Measurements from ENCODE around the gene E2F1. TPM values are rescaled to one million over a fixed set of nuclear protein-coding genes. Genes with fewer than 3 reads are reported as not detected.
A peak's percentile ranks its signal among the peaks of the same experiment; 100 is the strongest.

The E2F1 gene
- total RNA-seq, 3 donors from 2014 or later, result 3.6 to 8.2 (median 4.1) TPM

- Histone ChIP-seq H3K4me1 (ENCODE audit: low read depth) (peaks cover 33% of the 10 kb centered on the region), H3K9me3 (no peaks in the 10 kb centered on the region), H3K4me3 (no peak overlapping the region), H3K36me3 (ENCODE audit: low read depth) (no peaks in the 10 kb centered on the region)
- TF ChIP-seq, protein P1, sequence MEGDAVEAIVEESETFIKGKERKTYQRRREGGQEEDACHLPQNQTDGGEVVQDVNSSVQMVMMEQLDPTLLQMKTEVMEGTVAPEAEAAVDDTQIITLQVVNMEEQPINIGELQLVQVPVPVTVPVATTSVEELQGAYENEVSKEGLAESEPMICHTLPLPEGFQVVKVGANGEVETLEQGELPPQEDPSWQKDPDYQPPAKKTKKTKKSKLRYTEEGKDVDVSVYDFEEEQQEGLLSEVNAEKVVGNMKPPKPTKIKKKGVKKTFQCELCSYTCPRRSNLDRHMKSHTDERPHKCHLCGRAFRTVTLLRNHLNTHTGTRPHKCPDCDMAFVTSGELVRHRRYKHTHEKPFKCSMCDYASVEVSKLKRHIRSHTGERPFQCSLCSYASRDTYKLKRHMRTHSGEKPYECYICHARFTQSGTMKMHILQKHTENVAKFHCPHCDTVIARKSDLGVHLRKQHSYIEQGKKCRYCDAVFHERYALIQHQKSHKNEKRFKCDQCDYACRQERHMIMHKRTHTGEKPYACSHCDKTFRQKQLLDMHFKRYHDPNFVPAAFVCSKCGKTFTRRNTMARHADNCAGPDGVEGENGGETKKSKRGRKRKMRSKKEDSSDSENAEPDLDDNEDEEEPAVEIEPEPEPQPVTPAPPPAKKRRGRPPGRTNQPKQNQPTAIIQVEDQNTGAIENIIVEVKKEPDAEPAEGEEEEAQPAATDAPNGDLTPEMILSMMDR (IDR thresholded peaks at IDR 0.05), result no peak
- ATAC-seq (no peak), DNase-seq (no peak)
- intact Hi-C loops (cut with DNase I, micrococcal nuclease), result no loop called here
Observed at GRCh38 chr20:33671573-33672288, 14.5 kb downstream of the E2F1 start.

DNA sequence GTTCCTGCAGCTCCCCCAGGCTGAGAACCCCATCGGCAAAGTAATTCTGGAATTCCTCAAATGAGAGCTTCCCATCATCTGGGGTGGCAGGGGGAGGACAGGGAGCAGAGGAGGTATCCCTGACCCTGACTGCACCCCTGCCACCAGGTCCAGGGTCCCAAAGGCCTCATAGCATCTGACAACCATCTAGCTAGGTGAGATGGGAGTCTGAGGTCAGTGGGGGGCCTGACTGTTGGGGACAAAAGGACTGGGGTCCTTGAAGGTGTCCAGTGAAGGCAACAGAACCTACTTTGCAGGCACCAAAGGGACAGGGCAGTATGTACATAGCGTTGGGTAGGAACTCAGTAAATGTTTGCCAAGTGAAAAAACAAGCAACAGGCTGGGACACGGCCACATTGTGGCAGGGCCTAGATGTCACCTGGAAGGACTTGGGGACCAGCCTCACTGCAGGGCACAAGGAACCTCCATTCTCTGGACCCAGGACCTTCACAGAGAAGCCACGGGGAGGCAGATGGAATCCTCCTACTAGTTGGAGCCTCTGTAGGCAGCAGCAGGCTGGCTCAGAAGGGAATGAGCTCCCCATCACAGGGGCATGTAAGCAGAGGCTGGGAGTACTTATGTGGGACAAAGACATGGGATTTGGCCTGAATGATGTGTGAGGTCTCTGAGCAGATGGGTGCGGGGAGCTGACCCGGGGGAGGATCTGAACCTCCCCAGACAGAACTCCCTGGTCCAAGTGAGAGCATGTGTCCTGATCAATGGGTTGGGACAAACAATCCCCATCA, 15.3 kb downstream of the E2F1 start:
- H3K36me3 ChIP-seq (ENCODE audit: low read depth), result no peaks in the 10 kb centered on the region
- intact Hi-C loops (cut with DNase I, micrococcal nuclease), result no loop called here
- TF ChIP-seq, protein P1 (IDR thresholded peaks at IDR 0.05), result no peak
- no peak for ATAC-seq
- peak in 1 of 3 donors; percentile 25 for DNase-seq
- no peak overlapping the region for H3K4me3 ChIP-seq
- no peaks in the 10 kb centered on the region for H3K9me3 ChIP-seq
- peaks cover 39% of the 10 kb centered on the region for H3K4me1 ChIP-seq (ENCODE audit: low read depth)

- peaks cover 35% of the 10 kb centered on the region for H3K4me1 ChIP-seq (ENCODE audit: low read depth)
- no peaks in the 10 kb centered on the region for H3K36me3 ChIP-seq (ENCODE audit: low read depth)
- ATAC-seq, result no peak
- no peaks in the 10 kb centered on the region for H3K9me3 ChIP-seq
- intact Hi-C loops (cut with DNase I, micrococcal nuclease), result no loop called here
- no peak overlapping the region for H3K4me3 ChIP-seq
- TF ChIP-seq, protein P1 (IDR thresholded peaks at IDR 0.05), result no peak
- DNase-seq, result peak in 1 of 3 donors; percentile 43
Observed at GRCh38 chr20:33669873-33670640, 16.1 kb downstream of the E2F1 start.

DNA sequence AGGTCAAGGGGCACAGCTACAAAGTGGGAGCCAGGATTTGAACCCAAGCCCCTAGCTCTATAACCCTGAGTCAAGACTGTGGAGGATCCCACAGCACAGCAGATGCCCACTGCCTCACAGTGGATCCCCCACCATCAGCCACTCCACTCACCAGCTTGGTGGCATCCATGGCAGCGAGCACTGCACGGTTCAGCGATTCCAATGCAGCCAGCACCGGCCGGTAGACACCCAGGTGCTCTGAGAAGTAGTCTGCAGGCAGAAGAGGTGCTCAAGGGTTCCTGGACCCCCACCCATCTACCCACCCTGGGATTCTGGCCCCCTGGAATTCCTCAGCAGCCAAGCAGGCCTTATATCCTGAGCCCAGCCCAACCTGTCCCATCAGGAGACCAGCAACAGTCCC, 17.0 kb downstream of the E2F1 start:
- peaks cover 32% of the 10 kb centered on the region for H3K4me1 ChIP-seq (ENCODE audit: low read depth)
- TF ChIP-seq, protein P1 (IDR thresholded peaks at IDR 0.05), result no peak
- intact Hi-C loops (cut with DNase I, micrococcal nuclease), result no loop called here

GRCh38 chr20:33668466-33669155, 17.6 kb downstream of the E2F1 start:
- Histone ChIP-seq H3K36me3 (ENCODE audit: low read depth) (no peaks in the 10 kb centered on the region), H3K4me3 (no peak overlapping the region), H3K9me3 (no peaks in the 10 kb centered on the region), H3K4me1 (ENCODE audit: low read depth) (peaks cover 37% of the 10 kb centered on the region)
- intact Hi-C loops (cut with DNase I, micrococcal nuclease), result no loop called here
- TF ChIP-seq, protein P1 (IDR thresholded peaks at IDR 0.05), result no peak
- DNase-seq, result peak in 1 of 3 donors; percentile 47
- ATAC-seq, result no peak

More for the DNA sequence above, 17.0 kb downstream of the E2F1 start:
- DNase-seq, result no peak
- Histone ChIP-seq H3K36me3 (ENCODE audit: low read depth) (no peaks in the 10 kb centered on the region), H3K4me3 (no peak overlapping the region), H3K9me3 (no peaks in the 10 kb centered on the region)
- no peak for ATAC-seq
